ENCODE measurements around the gene WDR59.
A peak's percentile ranks its signal among the peaks of the same experiment; 100 is the strongest.
"Not testable (repeated sequence)": the region's sequence is repeated elsewhere in the genome, so short reads cannot be mapped to it uniquely, and the experiment has no call there.

Gene WDR59

DNA sequence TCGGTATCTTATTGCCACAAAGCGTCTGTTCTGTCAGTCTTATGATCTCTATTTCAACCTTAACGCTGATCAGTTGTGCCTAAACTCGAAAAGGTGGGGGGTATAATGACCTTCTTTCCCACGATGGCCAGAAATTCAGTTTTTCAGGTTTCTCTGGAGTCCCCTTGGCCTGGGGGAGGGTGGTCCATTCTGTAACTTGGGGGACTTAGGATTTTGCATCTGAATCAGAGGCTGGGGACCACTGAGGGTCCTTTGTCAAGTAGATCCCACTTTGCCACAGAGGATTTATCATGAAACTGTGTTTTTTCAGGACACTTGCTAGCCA is 6.3 kb upstream of the WDR59 start:
- no peak for TF ChIP-seq CTCF (conservative IDR thresholded peaks at IDR 0.05; ENCODE audit: low read depth, low read length)
- no peak for DNase-seq (ENCODE audit: low read depth)
- H3K4me3 ChIP-seq (ENCODE audit: low read depth, low read length): no peak overlapping the region

DNA sequence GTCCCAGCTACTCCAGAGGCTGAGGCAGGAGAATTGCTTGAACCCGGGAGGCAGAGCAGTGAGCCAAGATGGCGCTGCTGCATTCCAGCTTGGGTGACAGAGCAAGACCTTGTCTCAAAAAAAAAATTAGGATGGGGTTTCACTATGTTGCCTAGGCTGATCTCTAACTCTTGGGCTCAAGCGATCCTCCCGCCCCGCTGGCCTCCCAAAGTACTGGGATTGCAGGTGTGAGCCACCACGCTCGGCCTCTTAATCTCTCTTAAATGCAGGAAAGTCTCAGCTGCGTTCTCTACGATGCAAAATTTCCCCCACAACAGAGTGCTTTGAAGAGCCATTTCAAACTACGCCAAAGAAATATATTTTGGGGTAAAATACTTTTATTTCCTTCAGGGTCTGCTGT is 5.9 kb upstream of the WDR59 start:
- no peak for DNase-seq (ENCODE audit: low read depth)
- no peak overlapping the region for H3K4me3 ChIP-seq (ENCODE audit: low read depth, low read length)
- no peak for TF ChIP-seq CTCF (conservative IDR thresholded peaks at IDR 0.05; ENCODE audit: low read depth, low read length)

GRCh38 chr16:74989864-74990263 is 4.9 kb upstream of the WDR59 start:
- H3K4me3 ChIP-seq (ENCODE audit: low read depth, low read length); DNase-seq (ENCODE audit: low read depth): not testable (repeated sequence)

- no peak overlapping the region for H3K4me3 ChIP-seq (ENCODE audit: low read depth, low read length)
- DNase-seq (ENCODE audit: low read depth): no peak
- TF ChIP-seq CTCF (conservative IDR thresholded peaks at IDR 0.05; ENCODE audit: low read depth, low read length): no peak
Measured at GRCh38 chr16:74987027-74987681, 2.2 kb upstream of the WDR59 start.

GRCh38 chr16:74984194-74984528 is 762 bp downstream of the WDR59 start:
- H3K4me3 ChIP-seq (ENCODE audit: low read depth, low read length): peak overlapping the region; percentile 100
- no peak for TF ChIP-seq CTCF (conservative IDR thresholded peaks at IDR 0.05; ENCODE audit: low read depth, low read length)
- no peak for DNase-seq (ENCODE audit: low read depth)

DNA sequence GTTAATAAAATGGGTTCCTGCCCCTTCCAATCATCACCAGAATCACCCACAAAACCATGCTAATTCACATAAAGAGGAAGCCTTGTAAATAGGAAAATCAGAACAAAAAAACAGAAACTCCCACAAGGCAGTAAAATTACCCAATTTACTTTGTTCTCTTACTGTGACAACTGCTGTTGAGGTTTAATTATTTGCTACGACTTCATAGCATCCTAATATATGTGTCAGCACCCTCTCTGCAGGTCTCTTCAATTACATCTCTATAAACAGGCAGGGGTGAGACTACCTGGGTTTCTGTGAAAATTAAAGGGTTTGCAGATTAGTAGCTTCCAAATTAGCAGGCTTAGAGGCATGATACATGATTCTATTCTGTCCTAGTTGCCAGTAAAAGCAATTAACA is 2.7 kb downstream of the WDR59 start:
- DNase-seq (ENCODE audit: low read depth): no peak
- TF ChIP-seq CTCF (conservative IDR thresholded peaks at IDR 0.05; ENCODE audit: low read depth, low read length): no peak

DNA sequence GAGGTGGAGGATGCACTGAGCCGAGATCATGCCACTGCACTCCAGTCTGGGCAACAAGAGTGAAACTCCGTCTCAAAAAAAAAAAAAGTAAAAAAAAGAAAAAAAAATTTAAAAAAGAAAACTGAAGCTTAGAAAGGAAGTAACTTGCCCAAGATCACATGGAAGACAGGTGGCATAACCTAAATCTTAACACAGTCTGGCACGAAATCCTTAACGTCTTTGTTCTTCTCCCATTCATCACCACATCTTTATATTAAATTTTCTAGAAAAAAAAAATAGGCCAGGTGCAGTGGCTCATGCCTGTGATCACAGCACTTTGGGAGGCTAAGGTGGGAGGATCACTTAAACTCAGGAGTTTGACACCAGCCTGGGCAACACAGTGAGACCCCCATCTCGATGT is 9.3 kb downstream of the WDR59 start:
- TF ChIP-seq CTCF (conservative IDR thresholded peaks at IDR 0.05; ENCODE audit: low read depth, low read length): no peak
- no peak overlapping the region for H3K4me3 ChIP-seq (ENCODE audit: low read depth, low read length)
- no peak for DNase-seq (ENCODE audit: low read depth)

More for the DNA sequence above, 2.7 kb downstream of the WDR59 start:
- H3K4me3 ChIP-seq (ENCODE audit: low read depth, low read length): no peak overlapping the region

DNA sequence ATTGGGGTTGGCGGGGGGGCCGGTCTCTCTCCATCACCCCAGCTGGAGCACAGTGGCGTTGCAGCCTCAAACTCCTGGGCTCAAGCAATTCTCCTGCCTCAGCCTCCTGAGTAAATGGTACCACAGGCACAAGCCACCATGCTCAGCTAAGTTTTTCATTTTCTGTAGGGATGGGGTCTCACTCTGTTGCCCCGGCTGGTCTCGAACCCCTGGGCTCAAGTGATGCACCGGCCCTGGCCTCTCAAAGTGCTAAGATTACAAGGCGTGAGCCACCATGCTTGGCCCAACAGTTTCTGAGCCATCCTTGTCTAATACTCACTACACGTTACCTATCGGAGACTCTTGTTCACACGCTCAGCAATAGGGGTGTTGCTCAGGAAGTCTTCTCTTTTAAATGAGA is 11.6 kb downstream of the WDR59 start:
- DNase-seq (ENCODE audit: low read depth): no peak
- no peak overlapping the region for H3K4me3 ChIP-seq (ENCODE audit: low read depth, low read length)
- TF ChIP-seq CTCF (conservative IDR thresholded peaks at IDR 0.05; ENCODE audit: low read depth, low read length): peak; percentile 2

Data from choroid plexus epithelial cell (primary cell).